DMS153 (cell line): ENCODE results near the gene SMYD4.
"Not testable (repeated sequence)": the region's sequence is repeated elsewhere in the genome, so short reads cannot be mapped to it uniquely, and the experiment has no call there.

Experiments used
- DNase-seq: peaks from one replicate; lab custom pipeline; 2025; lab: John Stamatoyannopoulos, UW

The SMYD4 gene

DNA sequence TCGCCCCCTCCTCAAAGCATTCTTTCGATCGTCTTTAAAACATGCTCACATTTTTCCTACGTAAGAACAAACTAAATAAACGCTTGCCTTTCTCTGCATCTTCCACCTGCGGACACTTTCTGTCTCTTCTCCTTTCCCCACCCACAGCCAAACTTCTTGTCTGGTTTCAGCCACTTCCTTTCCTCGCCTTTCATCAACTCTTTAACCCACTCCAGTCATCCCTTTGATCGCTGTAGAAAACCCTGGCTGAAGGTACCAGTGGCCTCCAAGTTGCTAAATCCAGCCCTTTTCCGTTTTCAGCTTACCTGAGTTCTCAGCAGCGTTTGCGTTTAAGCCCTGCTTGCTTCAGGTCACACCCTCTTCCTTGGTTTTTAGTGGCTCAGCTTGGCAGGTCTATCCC, 586 bp upstream of the SMYD4 start:
- no peak for DNase-seq

- DNase-seq: no peak
Measured at GRCh38 chr17:1829216-1829591, 498 bp downstream of the SMYD4 start.

DNA sequence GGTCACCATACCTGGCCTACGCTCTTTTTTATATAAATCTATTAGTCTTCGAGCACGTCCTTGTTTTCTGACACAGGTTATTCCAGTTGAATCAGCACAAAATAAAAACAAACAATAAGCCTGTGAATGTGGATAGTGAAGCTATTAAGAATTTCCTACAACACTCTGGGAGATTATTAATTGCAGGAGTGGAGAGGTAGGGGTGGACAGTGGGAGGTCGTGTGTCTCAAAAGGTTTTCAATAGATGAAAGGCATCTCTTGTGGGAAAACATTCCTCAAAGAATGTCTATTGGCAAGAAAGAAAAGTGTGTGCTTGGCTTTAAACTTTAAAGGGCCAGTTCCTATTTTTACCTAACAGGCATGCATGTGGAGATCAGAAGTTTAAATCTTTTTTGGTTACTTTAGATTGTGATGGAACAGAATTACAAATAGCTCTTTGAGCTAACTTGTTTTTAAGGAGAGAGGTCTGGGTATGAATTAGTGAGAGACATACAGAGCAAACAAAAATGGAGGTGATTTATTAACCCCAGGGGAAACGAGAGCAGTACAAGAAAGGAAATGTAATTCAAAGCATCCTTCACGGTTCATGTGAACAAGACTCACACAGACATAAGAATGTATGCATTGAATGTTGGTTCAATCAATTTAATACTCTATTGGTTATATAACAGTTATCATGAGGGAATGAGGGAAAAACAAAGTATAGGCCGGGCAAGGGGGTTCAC, 9.0 kb downstream of the SMYD4 start:
- no peak for DNase-seq

DNA sequence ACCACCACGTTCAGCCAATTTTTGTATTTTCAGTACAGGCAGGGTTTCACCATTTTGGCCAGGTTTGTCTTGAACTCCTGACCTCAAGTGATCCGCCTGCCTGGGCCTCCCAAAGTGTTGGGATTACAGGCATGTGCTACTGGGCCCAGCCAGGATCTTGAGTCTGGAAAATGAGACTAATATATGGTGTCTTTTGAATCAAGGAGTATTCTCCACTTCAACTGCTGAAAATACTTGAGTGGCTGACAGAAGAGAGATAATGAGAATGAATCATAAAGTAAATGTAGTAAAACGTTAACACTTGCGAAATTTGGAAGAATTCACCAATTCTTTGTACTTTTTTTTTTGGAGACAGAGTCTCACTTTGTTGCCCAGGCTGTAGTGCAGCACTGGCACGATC, 16.6 kb downstream of the SMYD4 start:
- no peak for DNase-seq

GRCh38 chr17:1810450-1811103, 19.1 kb downstream of the SMYD4 start:
- DNase-seq: no peak

DNA sequence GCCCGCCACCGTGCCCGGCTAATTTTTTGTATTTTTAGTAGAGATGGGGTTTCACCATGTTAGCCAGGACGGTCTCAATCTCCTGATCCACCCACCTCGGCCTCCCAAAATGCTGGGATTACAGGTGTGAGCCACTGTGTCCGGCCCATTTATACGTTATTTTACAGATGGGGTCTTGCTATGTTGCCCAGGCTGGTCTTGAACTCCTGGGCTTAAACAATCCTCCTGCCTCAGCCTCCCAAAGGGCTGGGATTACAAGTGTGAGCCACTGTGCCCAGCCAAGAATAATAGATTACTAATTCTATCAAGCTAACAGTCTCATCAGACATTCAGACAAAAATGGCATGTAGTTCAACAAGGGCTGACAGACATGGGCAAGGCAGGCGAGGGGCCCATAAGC, 19.9 kb downstream of the SMYD4 start:
- DNase-seq: not testable (repeated sequence)

- DNase-seq: no peak
Measured at GRCh38 chr17:1808644-1809043, 21.1 kb downstream of the SMYD4 start.

GRCh38 chr17:1807890-1808289, 21.8 kb downstream of the SMYD4 start:
- DNase-seq: no peak

- DNase-seq: no peak
Measured at GRCh38 chr17:1803280-1803679, 26.4 kb downstream of the SMYD4 start.

DNA sequence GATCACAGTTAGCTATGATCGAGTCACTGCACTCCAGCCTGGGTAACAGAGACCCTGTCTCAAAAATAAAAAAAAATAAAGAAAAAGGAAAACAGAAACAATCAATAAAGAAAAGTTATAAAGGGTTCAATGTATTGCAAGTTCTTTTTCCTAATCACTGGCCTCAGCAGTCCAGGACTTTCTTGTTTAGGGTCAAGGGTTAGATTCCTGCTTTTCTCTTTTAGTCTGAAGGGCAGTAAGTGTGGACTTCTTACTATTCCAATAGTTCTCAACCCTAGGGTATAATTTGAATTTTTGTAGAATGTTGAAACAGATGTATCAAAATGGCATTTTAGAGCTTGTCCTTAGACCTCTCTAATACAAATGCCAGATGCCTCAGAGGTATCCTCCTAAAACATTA, 27.3 kb downstream of the SMYD4 start:
- no peak for DNase-seq

- DNase-seq: no peak
Measured at GRCh38 chr17:1800712-1801111, 29.0 kb downstream of the SMYD4 start.

- DNase-seq: no peak
Measured at GRCh38 chr17:1800240-1800639, 29.5 kb downstream of the SMYD4 start.

GRCh38 chr17:1797846-1798245, 31.9 kb downstream of the SMYD4 start:
- DNase-seq: not testable (repeated sequence)

DNA sequence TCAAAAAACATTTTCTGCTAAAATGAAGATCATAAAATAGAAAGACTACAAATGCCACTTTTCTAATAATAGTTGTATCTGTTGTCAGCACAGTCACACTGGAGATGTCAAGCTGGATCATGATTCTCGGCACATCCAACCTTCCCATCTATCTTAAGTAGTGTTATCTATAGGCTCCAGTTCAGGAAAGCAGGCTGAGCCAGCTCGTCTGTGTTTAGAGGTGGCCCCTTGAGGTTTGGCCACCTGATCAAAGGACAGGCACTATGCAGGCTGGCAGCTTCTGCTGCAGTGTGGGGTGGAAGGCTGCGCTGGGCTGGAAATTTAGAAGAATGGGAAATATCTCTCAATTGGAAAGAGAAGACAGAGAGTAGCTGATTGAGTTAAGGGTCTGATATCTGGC, 32.4 kb downstream of the SMYD4 start:
- DNase-seq: no peak

GRCh38 chr17:1796800-1797199, 32.9 kb downstream of the SMYD4 start:
- no peak for DNase-seq

GRCh38 chr17:1793447-1793806, 36.3 kb downstream of the SMYD4 start:
- DNase-seq: no peak

GRCh38 chr17:1792495-1793446, 36.9 kb downstream of the SMYD4 start:
- DNase-seq: no peak

DNA sequence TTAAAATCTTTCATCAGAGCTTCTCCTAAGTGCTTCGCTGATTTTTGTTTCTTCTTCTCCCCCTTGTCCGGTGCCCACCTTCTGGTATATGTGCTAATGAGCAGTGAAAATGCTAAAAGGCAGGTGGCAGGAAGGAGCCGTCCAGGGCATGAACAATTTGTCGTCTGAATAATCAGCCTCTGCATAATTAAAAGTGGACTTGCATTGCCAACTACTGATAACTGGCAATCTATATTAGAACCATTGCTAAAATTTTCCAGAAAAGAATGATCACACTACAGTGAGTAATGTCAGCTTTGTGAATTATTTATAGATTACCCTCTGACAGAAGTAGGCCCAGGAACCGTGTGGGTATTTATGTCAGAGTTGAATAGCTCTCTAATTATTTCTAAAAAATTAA, 39.8 kb downstream of the SMYD4 start:
- no peak for DNase-seq

- DNase-seq: no peak
Measured at GRCh38 chr17:1787301-1787902, 42.3 kb downstream of the SMYD4 start.

DNA sequence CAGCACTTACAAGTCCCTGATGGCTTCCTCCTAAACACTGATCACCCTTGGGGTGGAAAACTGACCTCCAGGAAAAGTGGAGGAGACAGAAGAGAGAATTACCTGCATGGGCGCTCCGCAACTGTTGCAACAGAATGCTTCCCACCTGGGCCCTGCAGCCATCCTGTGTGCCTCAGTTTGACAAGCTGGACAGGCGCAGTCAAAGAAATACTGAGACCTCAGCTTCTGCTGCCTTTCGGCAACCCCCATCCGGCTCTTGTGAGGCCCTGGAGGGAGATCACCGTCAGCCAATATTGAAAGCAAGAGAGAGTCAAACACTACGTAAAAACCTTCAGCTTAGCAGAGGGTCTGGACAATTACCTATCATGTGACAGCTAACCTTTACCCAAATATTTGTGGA, 43.0 kb downstream of the SMYD4 start:
- no peak for DNase-seq

- no peak for DNase-seq
Measured at GRCh38 chr17:1785930-1786329, 43.8 kb downstream of the SMYD4 start.

DNA sequence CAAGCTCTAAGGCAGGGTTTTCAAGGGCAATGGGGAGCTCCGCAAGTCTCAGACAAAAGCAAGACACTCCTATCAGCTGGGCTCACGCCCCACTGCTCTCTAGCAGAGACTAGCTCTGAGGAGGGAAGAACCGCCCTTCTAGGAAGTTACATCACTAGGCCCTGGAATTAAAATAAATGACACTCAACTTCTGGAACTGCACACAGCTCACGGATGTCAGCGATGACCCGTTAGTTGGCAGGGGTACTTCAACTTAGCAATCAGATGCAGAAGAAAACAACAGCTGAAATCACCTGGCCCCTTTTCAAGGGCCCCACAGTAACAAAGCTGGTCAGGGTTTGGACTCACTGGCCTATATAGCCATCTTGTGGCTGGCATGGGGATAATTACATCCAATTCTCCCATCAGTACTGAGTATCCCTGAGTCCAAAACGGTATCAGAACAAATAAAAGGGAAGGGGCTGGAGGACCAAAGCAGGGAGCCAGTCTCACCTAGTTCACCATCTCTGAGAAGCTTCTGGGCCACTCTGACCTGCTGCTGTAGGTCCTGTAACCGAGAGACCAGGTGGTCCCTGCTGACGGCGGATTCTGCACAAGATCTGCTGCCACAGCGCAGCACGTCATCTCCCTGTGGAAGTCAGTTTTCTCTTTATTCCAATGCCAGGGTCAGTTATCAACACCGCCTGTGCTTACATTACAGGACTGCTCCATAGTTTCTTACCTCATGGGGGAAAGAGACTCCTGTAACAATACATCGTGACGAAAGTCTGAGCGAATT, 45.7 kb downstream of the SMYD4 start:
- no peak for DNase-seq
